HCT116 (cell line): Measurements from ENCODE around the gene FMN1. TPM values are rescaled to one million over a fixed set of nuclear protein-coding genes. Genes with fewer than 3 reads are reported as not detected.

Source experiments
- ATAC-seq: fragments of 200-7000 bp; cut with Tn5 transposase; 2 replicates; pipeline ENCODE4 v1.9.1; 2020; ENCODE audit warnings: mild to moderate bottlenecking, moderate library complexity
- BruUV-seq: library from RNA; stranded (reverse); fragments of 400-500 nt; replicated peaks from 2 replicates; lab custom pipeline; 2021; lab: Mats Ljungman, UMichigan
- CTCF ChIA-PET: fragments of 300-600 bp; sonication (Branson Sonifier 250); formaldehyde crosslinking; loops from one replicate; lab custom pipeline; 2021; ENCODE audit warnings: antibody characterized with exemption; lab: Charles Lee
- POLR2A ChIA-PET: fragments of 300-600, 350-600 bp; sonication (Branson Sonifier 250); formaldehyde crosslinking; loops from one replicate; lab custom pipeline; 2021; ENCODE audit warnings: antibody characterized with exemption; lab: Charles Lee
- RAD21 ChIA-PET, 2 experiments: fragments of 300-600 bp; sonication (Branson Sonifier 250); formaldehyde crosslinking; loops; one replicate each; lab custom pipeline; 2023; ENCODE audit warnings: low total read pairs in 2 of 2; ENCODE audit not compliant: uncharacterized antibody in 2 of 2, unreplicated experiment in 2 of 2, low non-redundant PET in 1 of 2; lab: Charles Lee
- DNase-seq: peaks from one replicate; pipeline ENCODE4 v3.0.0-alpha.2; 2010; ENCODE audit warnings: low read depth, low spot score
- H2AFZ ChIP-seq: fragments of 200-600 bp; shearing (Covaris generic), sonication (generic); 2 replicates; pipeline ENCODE4 v1.6.1; 2017; ENCODE audit warnings: low read depth, mixed run types, mixed read lengths, antibody characterized with exemption, low read length; ENCODE audit not compliant: poor library complexity, severe bottlenecking
- H3K27ac ChIP-seq: 2 replicates; pipeline ENCODE4 v1.5.1; 2012; ENCODE audit warnings: low read depth, low read length
- H3K27me3 ChIP-seq: fragments of 200-600 bp; sonication (generic); 2 replicates; pipeline ENCODE4 v1.6.1; 2016; ENCODE audit warnings: mixed run types, low read length, mixed read lengths; ENCODE audit not compliant: insufficient read depth
- H3K36me3 ChIP-seq, 2 experiments: fragments of 200-500 bp in 1 of 2; fragments of 200-600 bp in 1 of 2; sonication (Bioruptor generic) in 1 of 2; sonication (generic) in 1 of 2; 2 replicates each; pipeline versions ENCODE4 v1.5.1 to v1.6.1; 2014 to 2016; ENCODE audit warnings: low read length in 2 of 2, inconsistent platforms in 1 of 2, mixed read lengths in 1 of 2, mixed run types in 1 of 2; ENCODE audit not compliant: insufficient read depth in 2 of 2, control insufficient read depth in 1 of 2
- H3K4me1 ChIP-seq, 2 experiments: fragments of 200-600 bp in 1 of 2; sonication (generic) in 1 of 2; 2 replicates each; pipeline versions ENCODE4 v1.5.1 to v1.6.1; 2012 to 2017; ENCODE audit warnings: low read length in 2 of 2, inconsistent platforms in 1 of 2, mild to moderate bottlenecking in 1 of 2, mixed read lengths in 1 of 2, mixed run types in 1 of 2, moderate library complexity in 1 of 2; ENCODE audit not compliant: insufficient read depth in 2 of 2, control insufficient read depth in 1 of 2
- H3K4me2 ChIP-seq: fragments of 200-600 bp; sonication (generic); 2 replicates; pipeline ENCODE4 v1.6.1; 2017; ENCODE audit warnings: mixed run types, low read length, mixed read lengths
- H3K4me3 ChIP-seq, 2 experiments: fragments of 200-600 bp in 1 of 2; sonication (generic) in 1 of 2; replicated peaks in 1 of 2; 2 replicates each; pipeline ENCODE4 v1.5.1; 2011 to 2016; ENCODE audit warnings: low read length in 2 of 2, control low read depth in 1 of 2, low read depth in 1 of 2, mild to moderate bottlenecking in 1 of 2, mixed read lengths in 1 of 2, mixed run types in 1 of 2
- H3K79me2 ChIP-seq: fragments of 200-600 bp; sonication (generic); 2 replicates; pipeline ENCODE4 v1.6.1; 2017; ENCODE audit warnings: mild to moderate bottlenecking, mixed run types, low read length, moderate library complexity, mixed read lengths; ENCODE audit not compliant: insufficient read depth
- H3K9ac ChIP-seq: fragments of 200-600 bp; sonication (generic); 2 replicates; pipeline ENCODE4 v1.6.1; 2016; ENCODE audit warnings: low read length, mixed read lengths
- H3K9me2 ChIP-seq: fragments of 200-600 bp; sonication (generic), shearing (Covaris generic); 2 replicates; pipeline ENCODE4 v1.6.1; 2017; ENCODE audit warnings: mixed run types, mild to moderate bottlenecking, moderate library complexity; ENCODE audit not compliant: insufficient read depth
- H3K9me3 ChIP-seq, 2 experiments: fragments of 200-500 bp in 1 of 2; fragments of 200-600 bp in 1 of 2; sonication (Bioruptor generic) in 1 of 2; sonication (generic) in 1 of 2; 2 replicates each; pipeline ENCODE4 v1.6.1; 2014 to 2017; ENCODE audit warnings: low read length in 2 of 2, mixed read lengths in 2 of 2, inconsistent platforms in 1 of 2, low read depth in 1 of 2, mild to moderate bottlenecking in 1 of 2, mixed run types in 1 of 2, moderate library complexity in 1 of 2; ENCODE audit not compliant: control insufficient read depth in 1 of 2, insufficient read depth in 1 of 2
- H4K20me1 ChIP-seq: fragments of 200-600 bp; sonication (generic), shearing (Covaris generic); 2 replicates; pipeline ENCODE4 v1.6.1; 2017; ENCODE audit warnings: mixed run types, mild to moderate bottlenecking, moderate library complexity; ENCODE audit not compliant: insufficient read depth
- ATF3 ChIP-seq: IDR thresholded peaks from 2 replicates; pipeline ENCODE4 v1.6.1; 2012
- CBX3 ChIP-seq: IDR thresholded peaks from 2 replicates; pipeline ENCODE4 v1.6.1; 2012; ENCODE audit warnings: low read depth
- CEBPB ChIP-seq: IDR thresholded peaks from 2 replicates; pipeline ENCODE4 v1.6.1; 2012; ENCODE audit warnings: low read depth
- ELF1 ChIP-seq: IDR thresholded peaks from 2 replicates; pipeline ENCODE4 v1.6.1; 2012; ENCODE audit warnings: low read depth, borderline replicate concordance
- EZH2 ChIP-seq: fragments of 200-600 bp; sonication (generic); IDR thresholded peaks from 2 replicates; pipeline ENCODE4 v1.6.1; 2017; ENCODE audit warnings: antibody characterized with exemption, mixed run types
- EZH2phosphoT487 ChIP-seq: fragments of 200-600 bp; IDR thresholded peaks from 2 replicates; pipeline ENCODE4 v1.6.1; 2018; ENCODE audit warnings: antibody characterized with exemption, borderline replicate concordance
- FOSL1 ChIP-seq: IDR thresholded peaks from 2 replicates; pipeline ENCODE4 v1.6.1; 2012; ENCODE audit warnings: low read depth
- JUND ChIP-seq: IDR thresholded peaks from 2 replicates; pipeline ENCODE4 v1.6.1; 2012
- MAX ChIP-seq: IDR thresholded peaks from 2 replicates; pipeline ENCODE4 v1.6.1; 2012
- POLR2A ChIP-seq: IDR thresholded peaks from 2 replicates; pipeline ENCODE4 v1.7.0; 2011; ENCODE audit warnings: borderline replicate concordance; ENCODE audit not compliant: insufficient read depth, insufficient read length; ENCODE audit errors: extremely low read depth
- RAD21 ChIP-seq: IDR thresholded peaks from 2 replicates; pipeline ENCODE4 v1.6.1; 2012; ENCODE audit warnings: low read depth, mild to moderate bottlenecking
- SIN3A ChIP-seq: IDR thresholded peaks from 2 replicates; pipeline ENCODE4 v1.6.1; 2012; ENCODE audit warnings: low read depth
- SP1 ChIP-seq: IDR thresholded peaks from 2 replicates; pipeline ENCODE4 v1.6.1; 2012; ENCODE audit warnings: low read depth
- TCF7L2 ChIP-seq: IDR thresholded peaks from 2 replicates; pipeline ENCODE4 v1.7.0; 2011; ENCODE audit warnings: borderline replicate concordance, inconsistent platforms; ENCODE audit not compliant: insufficient read depth, insufficient read length; ENCODE audit errors: extremely low read depth
- YY1 ChIP-seq: IDR thresholded peaks from 2 replicates; pipeline ENCODE4 v1.6.1; 2011; ENCODE audit warnings: low read length, low read depth, moderate library complexity, mild to moderate bottlenecking; ENCODE audit not compliant: insufficient replicate concordance; ENCODE audit errors: extremely low read depth
- ZFX ChIP-seq: fragments of 450-650 bp; IDR thresholded peaks from 2 replicates; pipeline ENCODE4 v1.6.1; 2017
- ZNF274 ChIP-seq: fragments of 200-500 bp; sonication (Bioruptor generic); IDR thresholded peaks from 2 replicates; pipeline ENCODE4 v1.6.1; 2014; ENCODE audit warnings: mild to moderate bottlenecking, low read depth, low read length, inconsistent platforms
- intact Hi-C: fragments of 100-400 bp; cut with micrococcal nuclease; formaldehyde crosslinking; loops from 2 replicates; pipeline ENCODE4 v1.10.0; 2022
- total RNA-seq: library from RNA; stranded (reverse); gene quantifications from one replicate; pipeline ENCODE4 v1.2.1, GENCODE V29; 2021; ENCODE audit not compliant: unreplicated experiment
- TF ChIP-seq, protein P1 (sequence below), 3 experiments: fragments of 200-600 bp in 1 of 3; sonication (generic) in 1 of 3; IDR thresholded peaks in 2 of 3; conservative IDR thresholded peaks in 1 of 3; 2 replicates each; pipeline ENCODE4 v1.5.1; 2012 to 2017; ENCODE audit warnings: low read depth in 2 of 3, low read length in 2 of 3, antibody characterized with exemption in 1 of 3, borderline replicate concordance in 1 of 3, control low read depth in 1 of 3, mild to moderate bottlenecking in 1 of 3, mixed read lengths in 1 of 3, mixed run types in 1 of 3, moderate library complexity in 1 of 3; ENCODE audit not compliant: insufficient read depth in 1 of 3

Gene FMN1
- total RNA-seq, 1 experiment from 2014 or later, result 0.39 TPM

DNA sequence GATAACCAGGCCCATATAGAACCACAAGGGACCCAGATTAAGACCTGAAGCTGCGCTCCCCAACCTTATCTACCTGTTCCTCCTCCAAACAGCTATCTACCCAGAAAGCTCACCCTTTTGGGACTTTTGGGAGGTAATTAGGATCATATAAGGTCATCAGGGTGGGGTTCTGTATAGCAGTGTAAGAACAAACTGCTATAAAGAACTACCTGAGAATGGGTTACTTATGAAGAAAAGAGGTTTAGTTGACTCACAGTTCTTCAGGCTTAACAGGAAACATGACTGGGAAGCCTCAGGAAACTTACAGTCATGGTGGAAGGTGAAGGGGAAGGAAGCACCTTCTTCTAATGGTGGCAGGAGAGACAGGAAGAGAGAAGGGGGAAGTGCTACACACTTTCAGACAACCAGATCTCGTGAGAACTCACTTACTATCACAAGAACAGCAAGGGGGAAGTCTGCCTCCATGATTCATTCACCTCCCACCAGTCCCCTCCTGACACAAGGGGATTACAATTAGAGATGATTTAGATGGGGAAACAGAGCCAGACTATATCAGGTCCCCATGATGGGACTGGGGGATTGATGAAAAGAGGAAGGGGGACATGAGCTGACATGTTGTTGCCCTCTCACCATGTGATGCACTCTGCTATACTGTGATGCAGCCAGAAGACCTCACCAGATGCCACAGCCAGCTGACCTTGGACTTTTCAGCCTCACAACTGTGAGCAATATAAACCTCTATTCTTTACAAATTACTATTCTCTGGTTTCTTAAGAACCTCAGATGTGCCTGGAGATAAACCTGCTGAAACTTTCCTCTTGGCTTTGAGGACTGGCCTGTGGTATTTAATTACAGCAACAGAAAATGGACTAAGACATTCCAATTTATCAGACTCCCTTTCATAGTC, 15.3 kb upstream of the FMN1 start:
- no peaks in the 10 kb centered on the region for H3K36me3 ChIP-seq
- POLR2A ChIA-PET, result no interaction called here
- H3K79me2 ChIP-seq, result no peaks in the 10 kb centered on the region
- no TSS peak for BruUV-seq
- H3K27ac ChIP-seq, result no peak overlapping the region
- no peak overlapping the region for H2AFZ ChIP-seq
- intact Hi-C loops, result no loop called here
- ATAC-seq (no peak), DNase-seq (no peak)
- RAD21 ChIA-PET, result no interaction called here
- H3K4me1 ChIP-seq, result peaks cover 0 to 7% of the 10 kb centered on the region in 2 experiments; a peak in 2 of 4 replicates
- no peaks in the 10 kb centered on the region for H3K9me3 ChIP-seq
- H3K27me3 ChIP-seq, result no peaks in the 10 kb centered on the region
- CTCF ChIA-PET, result interaction anchor here (1.1 kb wide), 1 partner anchor 77 kb away, joined by 3 read pairs; no protein-coding TSS in a partner anchor
- TF ChIP-seq EZH2 (no peak), SP1 (no peak), EZH2phosphoT487 (no peak), SIN3A (no peak), ZNF274 (no peak), JUND (no peak), CBX3 (no peak), ELF1 (no peak), FOSL1 (no peak), YY1 (no peak), POLR2A (no peak), RAD21 (no peak), TCF7L2 (no peak), CEBPB (no peak), ZFX (no peak), MAX (no peak), ATF3 (no peak)
- TF ChIP-seq, protein P1, sequence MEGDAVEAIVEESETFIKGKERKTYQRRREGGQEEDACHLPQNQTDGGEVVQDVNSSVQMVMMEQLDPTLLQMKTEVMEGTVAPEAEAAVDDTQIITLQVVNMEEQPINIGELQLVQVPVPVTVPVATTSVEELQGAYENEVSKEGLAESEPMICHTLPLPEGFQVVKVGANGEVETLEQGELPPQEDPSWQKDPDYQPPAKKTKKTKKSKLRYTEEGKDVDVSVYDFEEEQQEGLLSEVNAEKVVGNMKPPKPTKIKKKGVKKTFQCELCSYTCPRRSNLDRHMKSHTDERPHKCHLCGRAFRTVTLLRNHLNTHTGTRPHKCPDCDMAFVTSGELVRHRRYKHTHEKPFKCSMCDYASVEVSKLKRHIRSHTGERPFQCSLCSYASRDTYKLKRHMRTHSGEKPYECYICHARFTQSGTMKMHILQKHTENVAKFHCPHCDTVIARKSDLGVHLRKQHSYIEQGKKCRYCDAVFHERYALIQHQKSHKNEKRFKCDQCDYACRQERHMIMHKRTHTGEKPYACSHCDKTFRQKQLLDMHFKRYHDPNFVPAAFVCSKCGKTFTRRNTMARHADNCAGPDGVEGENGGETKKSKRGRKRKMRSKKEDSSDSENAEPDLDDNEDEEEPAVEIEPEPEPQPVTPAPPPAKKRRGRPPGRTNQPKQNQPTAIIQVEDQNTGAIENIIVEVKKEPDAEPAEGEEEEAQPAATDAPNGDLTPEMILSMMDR (IDR thresholded peaks at IDR 0.05 in 2 of 3, conservative IDR thresholded peaks at IDR 0.05 in 1 of 3; ENCODE audit: borderline replicate concordance in 1 of 3, insufficient read depth in 1 of 3, low read depth in 2 of 3, low read length in 2 of 3), result no peak
- TF ChIP-seq, all 23 proteins: peak for 0
- Histone ChIP-seq H3K4me3 (no peak overlapping the region), H3K4me2 (no peak overlapping the region), H4K20me1 (no peaks in the 10 kb centered on the region), H3K9ac (no peak overlapping the region), H3K9me2 (no peaks in the 10 kb centered on the region)
